ENCODE results near the gene OAT.
A peak's percentile ranks its signal among the peaks of the same experiment; 100 is the strongest.

Gene OAT

DNA sequence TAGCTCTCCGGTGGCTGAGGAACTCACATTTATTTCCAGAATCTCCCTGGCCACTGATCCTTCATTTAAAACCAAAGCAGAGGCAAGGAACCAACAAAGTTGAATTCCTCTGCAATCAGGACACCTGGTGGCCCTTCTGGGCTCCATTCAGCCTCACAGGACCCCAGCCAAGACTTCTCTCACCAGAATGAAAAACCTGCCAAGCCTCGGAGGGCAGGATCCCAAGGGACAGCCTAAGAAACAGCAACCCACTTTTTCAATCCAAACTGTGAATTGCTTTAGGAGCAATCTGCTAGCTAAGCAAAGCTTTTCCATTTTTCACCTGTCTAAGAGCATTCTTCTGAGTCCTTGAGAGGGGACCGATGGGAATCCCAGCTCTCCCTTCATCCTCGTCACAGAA, 34.6 kb downstream of the OAT start:
- no peak overlapping the region for H3K4me3 ChIP-seq
- no peak overlapping the region for H3K27ac ChIP-seq
- TF ChIP-seq, protein P1, sequence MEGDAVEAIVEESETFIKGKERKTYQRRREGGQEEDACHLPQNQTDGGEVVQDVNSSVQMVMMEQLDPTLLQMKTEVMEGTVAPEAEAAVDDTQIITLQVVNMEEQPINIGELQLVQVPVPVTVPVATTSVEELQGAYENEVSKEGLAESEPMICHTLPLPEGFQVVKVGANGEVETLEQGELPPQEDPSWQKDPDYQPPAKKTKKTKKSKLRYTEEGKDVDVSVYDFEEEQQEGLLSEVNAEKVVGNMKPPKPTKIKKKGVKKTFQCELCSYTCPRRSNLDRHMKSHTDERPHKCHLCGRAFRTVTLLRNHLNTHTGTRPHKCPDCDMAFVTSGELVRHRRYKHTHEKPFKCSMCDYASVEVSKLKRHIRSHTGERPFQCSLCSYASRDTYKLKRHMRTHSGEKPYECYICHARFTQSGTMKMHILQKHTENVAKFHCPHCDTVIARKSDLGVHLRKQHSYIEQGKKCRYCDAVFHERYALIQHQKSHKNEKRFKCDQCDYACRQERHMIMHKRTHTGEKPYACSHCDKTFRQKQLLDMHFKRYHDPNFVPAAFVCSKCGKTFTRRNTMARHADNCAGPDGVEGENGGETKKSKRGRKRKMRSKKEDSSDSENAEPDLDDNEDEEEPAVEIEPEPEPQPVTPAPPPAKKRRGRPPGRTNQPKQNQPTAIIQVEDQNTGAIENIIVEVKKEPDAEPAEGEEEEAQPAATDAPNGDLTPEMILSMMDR (IDR thresholded peaks at IDR 0.05): no peak
- no peak for DNase-seq (ENCODE audit: low spot score)

DNA sequence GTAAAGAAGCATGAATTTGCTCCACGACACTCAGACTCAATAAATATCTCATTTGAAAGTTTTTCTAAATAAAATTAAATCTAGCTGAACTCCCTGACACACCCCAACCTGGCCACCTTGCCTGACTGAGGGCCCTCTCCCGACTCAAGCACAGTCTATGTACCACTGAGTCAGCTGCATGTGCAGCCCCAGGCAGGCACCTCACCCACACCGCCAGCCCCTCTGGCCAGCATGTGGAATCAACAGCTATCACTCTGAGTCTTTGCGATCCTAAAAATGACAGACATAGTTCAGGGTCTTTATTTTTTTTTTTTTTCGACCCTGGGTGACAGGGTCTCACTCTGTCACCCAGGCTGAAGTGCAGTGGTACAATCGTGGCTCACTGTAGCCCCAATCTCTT, 35.2 kb downstream of the OAT start:
- Histone ChIP-seq H3K27ac (no peak overlapping the region), H3K4me3 (no peak overlapping the region)
- TF ChIP-seq, protein P1 (IDR thresholded peaks at IDR 0.05): no peak
- no peak for DNase-seq (ENCODE audit: low spot score)

DNA sequence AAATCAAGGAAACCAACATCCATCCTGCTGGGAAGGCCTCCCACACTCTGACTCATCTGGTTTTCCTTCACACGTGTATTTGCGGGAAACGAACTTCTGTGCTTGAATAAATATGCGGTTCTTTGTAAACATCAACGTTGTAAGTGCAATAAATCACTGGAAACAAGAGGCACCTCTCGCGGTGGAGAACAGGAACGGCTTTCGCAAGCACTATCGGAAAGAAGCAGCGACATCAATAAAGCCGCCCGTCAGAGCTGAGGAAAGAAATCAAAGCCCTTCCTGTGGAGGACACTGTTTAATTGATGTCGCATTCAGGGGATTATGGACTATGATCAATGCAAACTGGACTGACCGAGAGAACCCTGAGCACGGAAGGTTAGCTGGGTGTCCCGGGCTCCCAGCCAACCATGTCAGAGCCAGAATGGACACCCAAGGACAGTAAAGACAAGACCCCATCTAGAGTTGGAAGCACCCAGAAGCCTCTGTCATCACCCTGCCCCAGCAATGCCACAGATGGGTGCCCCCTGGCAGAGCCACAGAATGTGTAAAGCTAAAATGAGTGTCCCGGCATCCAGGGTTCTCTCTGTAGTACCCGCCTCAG, 37.6 kb downstream of the OAT start:
- no peak overlapping the region for H3K4me3 ChIP-seq
- DNase-seq (ENCODE audit: low spot score): peak; percentile 38
- H3K27ac ChIP-seq: no peak overlapping the region
- TF ChIP-seq, protein P1 (IDR thresholded peaks at IDR 0.05): no peak

DNA sequence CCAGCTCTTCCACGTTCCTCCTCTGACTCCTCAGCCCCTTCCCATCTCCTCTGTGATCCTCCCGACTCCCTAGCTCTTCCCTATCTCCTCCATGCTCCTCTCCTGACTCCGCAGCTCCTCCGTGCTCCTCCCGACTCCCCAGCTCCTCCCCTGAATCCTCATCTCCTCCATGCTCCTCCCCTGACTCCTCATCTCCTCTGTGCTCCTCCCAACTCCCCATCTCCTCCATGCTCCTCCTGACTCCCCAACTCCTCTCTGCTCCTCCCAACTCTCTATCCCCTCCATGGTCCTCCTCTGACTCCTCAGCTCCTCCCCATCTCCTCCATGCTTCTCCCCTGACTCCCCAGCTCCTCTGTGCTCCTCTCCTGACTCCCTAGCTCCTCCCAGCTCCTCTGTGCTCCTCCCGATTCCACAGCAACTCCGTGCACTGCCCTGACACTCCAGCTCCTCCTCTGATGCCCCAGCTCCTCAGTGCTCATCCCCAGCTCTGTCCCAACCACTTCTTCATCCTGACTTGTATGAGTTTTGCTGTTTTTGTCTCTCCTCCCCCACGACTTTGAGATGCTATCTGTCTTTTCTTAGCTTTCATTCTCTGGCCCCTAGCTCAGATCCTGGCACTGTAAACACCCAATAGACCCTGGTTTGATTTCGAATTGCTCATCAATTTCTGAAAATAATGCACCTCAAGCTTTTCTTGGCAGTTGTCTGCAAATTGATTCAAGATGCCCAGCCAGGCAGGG, 38.3 kb downstream of the OAT start:
- no peak overlapping the region for H3K4me3 ChIP-seq

DNA sequence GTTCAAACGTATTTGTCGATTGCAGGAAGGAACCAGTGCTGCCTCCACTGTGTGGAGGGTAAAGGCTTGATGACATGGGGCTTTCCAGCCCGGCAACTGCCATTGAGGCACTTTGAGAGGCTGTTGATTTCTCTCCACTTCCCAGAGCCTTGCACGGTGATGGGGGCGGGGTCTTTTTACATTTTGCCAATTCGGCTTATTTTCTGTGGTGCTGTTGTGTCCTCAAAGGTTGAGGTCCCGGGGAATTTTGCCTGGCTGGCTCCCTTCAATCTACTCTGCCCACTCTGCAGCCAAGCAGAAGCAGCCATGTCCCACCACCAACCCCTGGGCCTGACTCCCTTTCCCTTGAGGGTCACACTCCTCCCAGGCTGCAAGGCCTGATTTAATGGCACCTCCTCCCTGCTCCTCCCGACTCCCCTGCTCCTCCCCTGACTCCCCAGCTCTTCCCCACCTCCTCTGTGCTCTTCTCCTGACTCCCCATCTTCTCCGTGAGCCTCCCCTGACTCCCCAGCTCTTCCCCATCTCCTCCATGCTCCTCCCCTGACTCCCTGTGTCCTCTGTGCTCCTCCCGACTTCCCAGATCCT, 39.0 kb downstream of the OAT start:
- H3K4me3 ChIP-seq: no peak overlapping the region
- no peak for DNase-seq (ENCODE audit: low spot score)
- no peak overlapping the region for H3K27ac ChIP-seq
- TF ChIP-seq, protein P1 (IDR thresholded peaks at IDR 0.05): no peak

More for the DNA sequence above, 38.3 kb downstream of the OAT start:
- DNase-seq (ENCODE audit: low spot score): no peak
- no peak overlapping the region for H3K27ac ChIP-seq
- TF ChIP-seq, protein P1 (IDR thresholded peaks at IDR 0.05): no peak

GRCh38 chr10:124378881-124379471, 39.7 kb downstream of the OAT start:
- no peak overlapping the region for H3K27ac ChIP-seq
- no peak for DNase-seq (ENCODE audit: low spot score)
- TF ChIP-seq, protein P1 (IDR thresholded peaks at IDR 0.05): no peak

More at GRCh38 chr10:124378881-124379471, 39.7 kb downstream of the OAT start:
- no peak overlapping the region for H3K4me3 ChIP-seq
